Measurements from ENCODE around the gene HMG20A. TPM values are rescaled to one million over a fixed set of nuclear protein-coding genes. Genes with fewer than 3 reads are reported as not detected.

The HMG20A gene
- polyA plus RNA-seq, 10 donors, result 33.2 to 65.7 (median 48.5) TPM

Other genes starting within 250 kb of the HMG20A start
- 10 to 100 TPM; 28.4 to 42.5 (median 37.3) TPM for gene PEAK1, start 784 bp upstream of the HMG20A start, polyA plus RNA-seq (ENCODE audit: insufficient read length in 10 of 10)
- 10 to 100 TPM in 3 of 10 donors, 1 to 10 TPM in 7; 6.9 to 15.4 (median 9.5) TPM for gene LINGO1, start 212.0 kb downstream of the HMG20A start, polyA plus RNA-seq (ENCODE audit: insufficient read length in 10 of 10)

Data from muscle of back (tissue), 10 donors.